H1 (cell line): Measurements from ENCODE around the gene SLC45A1. TPM values are rescaled to one million over a fixed set of nuclear protein-coding genes. Genes with fewer than 3 reads are reported as not detected.

Experiments
- CTCF ChIA-PET: fragments of 300-600 bp; sonication (Branson Sonifier 250); formaldehyde crosslinking; loops from one replicate; lab custom pipeline; 2021; ENCODE audit not compliant: partially characterized antibody; lab: Charles Lee
- POLR2A ChIA-PET: fragments of 300-600 bp; sonication (Branson Sonifier 250); formaldehyde crosslinking; loops from one replicate; lab custom pipeline; 2021; ENCODE audit warnings: inconsistent platforms; ENCODE audit not compliant: partially characterized antibody; lab: Charles Lee
- DNase-seq, 2 experiments: peaks; one replicate each; pipeline versions ENCODE4 v3.0.0 to v3.0.0-alpha.2; 2010 to 2022; ENCODE audit warnings: low spot score in 2 of 2, low read depth in 1 of 2, mixed read lengths in 1 of 2
- FAIRE-seq: peaks from 2 replicates; lab custom pipeline; 2011; peaks lifted over from hg19 to GRCh38; lab: Jason Lieb, UNC
- H2AFZ ChIP-seq: 2 replicates; pipeline ENCODE4 v1.8.1; 2012; ENCODE audit warnings: low read length, inconsistent platforms
- H2AK5ac ChIP-seq: 2 replicates; pipeline ENCODE4 v1.6.1; 2013; ENCODE audit warnings: low read depth, low read length
- H2BK120ac ChIP-seq: replicated peaks from 2 replicates; pipeline ENCODE3; 2013; ENCODE audit warnings: low read depth, low read length, inconsistent platforms
- H2BK12ac ChIP-seq: 2 replicates; pipeline ENCODE4 v1.6.1; 2013; ENCODE audit warnings: low read depth, low read length
- H2BK15ac ChIP-seq: 2 replicates; pipeline ENCODE4 v1.6.1; 2013; ENCODE audit warnings: low read length
- H2BK20ac ChIP-seq: 2 replicates; pipeline ENCODE4 v1.6.1; 2013; ENCODE audit warnings: low read length
- H2BK5ac ChIP-seq: 2 replicates; pipeline ENCODE4 v1.6.1; 2013; ENCODE audit warnings: low read depth, low read length
- H3K14ac ChIP-seq: 2 replicates; pipeline ENCODE4 v1.6.1; 2013; ENCODE audit warnings: inconsistent platforms; ENCODE audit not compliant: insufficient read length
- H3K18ac ChIP-seq: 2 replicates; pipeline ENCODE4 v1.6.1; 2013; ENCODE audit warnings: low read length; ENCODE audit errors: extremely low read depth
- H3K23ac ChIP-seq: 2 replicates; pipeline ENCODE4 v1.6.1; 2013; ENCODE audit warnings: inconsistent platforms; ENCODE audit not compliant: insufficient read length
- H3K23me2 ChIP-seq: 2 replicates; pipeline ENCODE4 v1.6.1; 2013; ENCODE audit warnings: low read depth, low read length
- H3K27ac ChIP-seq: 2 replicates; pipeline ENCODE4 v1.6.1; 2011; ENCODE audit warnings: low read depth, low read length, inconsistent platforms
- H3K27me3 ChIP-seq, 4 experiments: replicated peaks in 1 of 4; 1 replicate in 1 of 4; 2 replicates in 3 of 4; pipeline versions ENCODE4 v1.6.1 to v1.8.1; 2011 to 2013; ENCODE audit warnings: low read length in 3 of 4, mild to moderate bottlenecking in 3 of 4, inconsistent platforms in 2 of 4, mixed read lengths in 2 of 4, moderate library complexity in 1 of 4; ENCODE audit not compliant: control insufficient read depth in 3 of 4, insufficient read depth in 3 of 4; ENCODE audit errors: extremely low read depth in 1 of 4
- H3K36me3 ChIP-seq, 4 experiments: 2 replicates each; pipeline versions ENCODE4 v1.6.1 to v1.8.1; 2011 to 2013; ENCODE audit warnings: mild to moderate bottlenecking in 4 of 4, low read length in 3 of 4, moderate library complexity in 2 of 4, control low read depth in 1 of 4, inconsistent platforms in 1 of 4; ENCODE audit not compliant: insufficient read depth in 4 of 4, control insufficient read depth in 2 of 4
- H3K4ac ChIP-seq: replicated peaks from 2 replicates; pipeline ENCODE3; 2013; ENCODE audit warnings: low read length, low read depth, mixed read lengths, inconsistent platforms; ENCODE audit not compliant: insufficient read length
- H3K4me1 ChIP-seq, 4 experiments: replicated peaks in 1 of 4; 1 replicate in 1 of 4; 2 replicates in 3 of 4; pipeline versions ENCODE4 v1.6.1 to v1.8.1; 2011 to 2013; ENCODE audit warnings: low read length in 3 of 4, inconsistent platforms in 2 of 4, mixed read lengths in 1 of 4; ENCODE audit not compliant: insufficient read depth in 4 of 4, control insufficient read depth in 3 of 4
- H3K4me2 ChIP-seq, 2 experiments: 2 replicates each; pipeline versions ENCODE4 v1.6.1 to v1.8.1; 2011 to 2013; ENCODE audit warnings: low read depth in 2 of 2, low read length in 2 of 2, control low read depth in 1 of 2, inconsistent platforms in 1 of 2, mild to moderate bottlenecking in 1 of 2; ENCODE audit not compliant: insufficient read depth in 1 of 2
- H3K4me3 ChIP-seq, 4 experiments: fragments of 200-600, 300-600 bp in 1 of 4; sonication (generic), shearing (Covaris generic), sonication (Bioruptor Twin) in 1 of 4; 2 replicates each; pipeline versions ENCODE4 v1.5.1 to v1.8.1; 2011 to 2016; ENCODE audit warnings: low read length in 4 of 4, low read depth in 3 of 4, control low read depth in 2 of 4, inconsistent platforms in 2 of 4, mild to moderate bottlenecking in 2 of 4, mixed read lengths in 1 of 4, moderate library complexity in 1 of 4; ENCODE audit not compliant: insufficient read depth in 2 of 4; ENCODE audit errors: extremely low read depth in 1 of 4
- H3K56ac ChIP-seq: replicated peaks from 2 replicates; pipeline ENCODE3; 2013; ENCODE audit warnings: low read depth, mild to moderate bottlenecking, mixed read lengths, low read length, inconsistent platforms; ENCODE audit not compliant: insufficient read length
- H3K79me1 ChIP-seq: 2 replicates; pipeline ENCODE4 v1.6.1; 2013; ENCODE audit warnings: low read depth, low read length, control low read depth
- H3K79me2 ChIP-seq, 2 experiments: 2 replicates each; pipeline versions ENCODE4 v1.6.1 to v1.8.1; 2012 to 2013; ENCODE audit warnings: low read length in 2 of 2, mild to moderate bottlenecking in 2 of 2, inconsistent platforms in 1 of 2; ENCODE audit not compliant: insufficient read depth in 2 of 2, control insufficient read depth in 1 of 2
- H3K9ac ChIP-seq, 4 experiments: replicated peaks in 1 of 4; 1 replicate in 1 of 4; 2 replicates in 3 of 4; pipeline versions ENCODE4 v1.6.1 to v1.8.1; 2011 to 2013; ENCODE audit warnings: low read depth in 3 of 4, low read length in 3 of 4, control low read depth in 2 of 4, mild to moderate bottlenecking in 2 of 4, moderate library complexity in 2 of 4, inconsistent platforms in 1 of 4; ENCODE audit errors: extremely low read depth in 1 of 4
- H3K9me3 ChIP-seq, 2 experiments: 2 replicates each; pipeline versions ENCODE4 v1.6.1 to v1.8.1; 2012 to 2013; ENCODE audit warnings: mild to moderate bottlenecking in 2 of 2, moderate library complexity in 2 of 2, control low read depth in 1 of 2, inconsistent platforms in 1 of 2, low read depth in 1 of 2, low read length in 1 of 2, mixed read lengths in 1 of 2; ENCODE audit not compliant: insufficient read depth in 2 of 2
- H4K20me1 ChIP-seq, 2 experiments: replicated peaks in 1 of 2; 2 replicates each; pipeline versions ENCODE3 to v1.8.1; 2011 to 2013; ENCODE audit warnings: inconsistent platforms in 2 of 2, low read length in 2 of 2, mild to moderate bottlenecking in 1 of 2; ENCODE audit not compliant: insufficient read depth in 2 of 2, control insufficient read depth in 1 of 2
- H4K5ac ChIP-seq: 2 replicates; pipeline ENCODE4 v1.6.1; 2013; ENCODE audit warnings: low read length, low read depth, mixed read lengths, inconsistent platforms; ENCODE audit not compliant: insufficient read length
- H4K8ac ChIP-seq: 2 replicates; pipeline ENCODE4 v1.8.0; 2013; ENCODE audit warnings: mild to moderate bottlenecking, moderate library complexity, low read length, inconsistent platforms; ENCODE audit not compliant: insufficient read depth; ENCODE audit errors: extremely low read depth
- H4K91ac ChIP-seq: replicated peaks from 2 replicates; pipeline ENCODE3; 2013; ENCODE audit warnings: low read length, mixed read lengths, inconsistent platforms; ENCODE audit not compliant: insufficient read length
- BCL11A ChIP-seq, 2 experiments: IDR thresholded peaks; one replicate each; pipeline ENCODE4 v1.6.1; 2011; ENCODE audit warnings: low read depth in 2 of 2, low read length in 2 of 2, mild to moderate bottlenecking in 2 of 2
- CBX5 ChIP-seq: fragments of 300-800, 300-1000 bp; sonication (generic); IDR thresholded peaks from 2 replicates; pipeline ENCODE4 v1.7.1; 2016; ENCODE audit warnings: antibody characterized with exemption, low read length, low read depth
- CHD1 ChIP-seq: IDR thresholded peaks from 2 replicates; pipeline ENCODE4 v1.6.1; 2012; ENCODE audit warnings: low read depth, low read length, improper control_type of control experiment
- EP300 ChIP-seq, 2 experiments: IDR thresholded peaks; 1 replicate in 1 of 2; 2 replicates in 1 of 2; pipeline ENCODE4 v1.6.1; 2011 to 2012; ENCODE audit warnings: low read depth in 2 of 2, low read length in 2 of 2, mild to moderate bottlenecking in 2 of 2, borderline replicate concordance in 1 of 2, inconsistent platforms in 1 of 2, moderate library complexity in 1 of 2
- EZH2 ChIP-seq: fragments of 200-600 bp; sonication (generic); IDR thresholded peaks from 2 replicates; pipeline ENCODE4 v1.7.1; 2012; ENCODE audit warnings: low read depth, mild to moderate bottlenecking, moderate library complexity, low read length, inconsistent platforms; ENCODE audit not compliant: severe bottlenecking
- HDAC6 ChIP-seq: IDR thresholded peaks from one replicate; pipeline ENCODE4 v1.7.1; 2012; ENCODE audit warnings: low read depth, mild to moderate bottlenecking, inconsistent platforms, low read length, moderate library complexity
- KDM4A ChIP-seq: IDR thresholded peaks from one replicate; pipeline ENCODE4 v1.7.1; 2012; ENCODE audit warnings: low read depth, mild to moderate bottlenecking, moderate library complexity, low read length, inconsistent platforms; ENCODE audit not compliant: severe bottlenecking
- SP2 ChIP-seq: IDR thresholded peaks from 2 replicates; pipeline ENCODE4 v1.6.1; 2012; ENCODE audit warnings: mild to moderate bottlenecking, low read length, inconsistent platforms
- WGBS, 2 experiments: shearing (Covaris generic) in 1 of 2; methylation state at CpG; one replicate each; pipeline versions ENCODE4 v1.1.6 to v1.1.7; 2013 to 2015; ENCODE audit warnings: low lambda C conversion rate in 2 of 2, mixed read lengths in 2 of 2, inconsistent platforms in 1 of 2, low coverage in 1 of 2, missing lambda C conversion rate in 1 of 2; ENCODE audit not compliant: insufficient replicate concordance in 2 of 2, insufficient coverage in 1 of 2, insufficient read length in 1 of 2; ENCODE audit errors: extremely low coverage in 1 of 2, missing lambda C conversion rate in 1 of 2; 5-methylcytosine and 5-hydroxymethylcytosine counted together
- polyA plus RNA-seq, 7 experiments: library from polyadenylated mRNA; depleted of rRNA in 3 of 7; stranded (reverse) in 5 of 7; unstranded in 2 of 7; fragments of >200 nt in 5 of 7; fragments of 200-250 nt in 2 of 7; gene quantifications; 1 replicate in 5 of 7; 2 replicates in 1 of 7; 4 replicates in 1 of 7; pipeline versions ENCODE4 v1.2.1 to v1.2.3, GENCODE V29; 2011 to 2013; ENCODE audit warnings: missing spikeins in 2 of 7, mixed read lengths in 2 of 7
- total RNA-seq: library from RNA; stranded (reverse); fragmentation: NEBNext Ultra II Directional; extraction: Animal tissue kit (Norgen Biotek cat#: 25700); gene quantifications from 2 replicates; pipeline ENCODE4 v1.2.1, GENCODE V29; 2021

SLC45A1 gene
- total and polyA plus RNA-seq, 2 of the 8 experiments (the other 6 are each of a cell fraction or from before 2014, with no cell fraction given), result 1.0 to 1.7 TPM

- H2BK5ac ChIP-seq, result no peak overlapping the region
- ChIA-PET CTCF (interaction anchor here (1.0 to 5.6 kb wide), 3 partner anchors 11 to 15 kb away, joined by 3 to 20 read pairs (median 5); no protein-coding TSS in a partner anchor), POLR2A (no interaction called here)
- no peak overlapping the region for H2BK12ac ChIP-seq
- H4K5ac ChIP-seq, result no peak overlapping the region
- H3K4ac ChIP-seq, result no peak overlapping the region
- no peak for DNase-seq
- H3K23me2 ChIP-seq, result no peaks in the 10 kb centered on the region
- no peak overlapping the region for H3K9ac ChIP-seq
- no peak overlapping the region for H3K23ac ChIP-seq
- no peak overlapping the region for H4K8ac ChIP-seq
- H3K27me3 ChIP-seq, result no peaks in the 10 kb centered on the region
- TF ChIP-seq CBX5 (no peak), BCL11A (IDR thresholded peaks at IDR 0.05; ENCODE audit: low read depth in 2 of 2, low read length in 2 of 2) (no peak), EZH2 (no peak), KDM4A (no peak), EP300 (IDR thresholded peaks at IDR 0.05; ENCODE audit: borderline replicate concordance in 1 of 2, low read depth in 2 of 2, low read length in 2 of 2) (no peak), SP2 (no peak), HDAC6 (no peak), CHD1 (no peak)
- no peaks in the 10 kb centered on the region for H3K4me1 ChIP-seq
- no peaks in the 10 kb centered on the region for H3K79me2 ChIP-seq
- no peaks in the 10 kb centered on the region for H3K79me1 ChIP-seq
- H2BK15ac ChIP-seq, result no peak overlapping the region
- no peaks in the 10 kb centered on the region for H3K36me3 ChIP-seq
- H4K91ac ChIP-seq, result no peak overlapping the region
- no peak overlapping the region for H3K14ac ChIP-seq
- no peak overlapping the region for H2BK20ac ChIP-seq
- WGBS, 2 experiments, result 94% methylated on average over 27 of the region's 27 CpGs; no CpG with 5 or more reads in 1 of the 2 experiments
- H2AK5ac ChIP-seq, result no peak overlapping the region
- H3K56ac ChIP-seq, result no peak overlapping the region
- no peak overlapping the region for H2AFZ ChIP-seq
- no peak overlapping the region for H3K27ac ChIP-seq
- H2BK120ac ChIP-seq, result no peak overlapping the region
- FAIRE-seq, result no peak
- H3K18ac ChIP-seq, result no peak overlapping the region
- H3K9me3 ChIP-seq, result no peaks in the 10 kb centered on the region
- H4K20me1 ChIP-seq, result no peaks in the 10 kb centered on the region
- no peak overlapping the region for H3K4me3 ChIP-seq
- H3K4me2 ChIP-seq, result no peak overlapping the region
Measured at GRCh38 chr1:8335246-8335645, 17.3 kb downstream of the SLC45A1 start.
